H9 (cell line): ENCODE measurements around the gene ITGBL1. TPM values are rescaled to one million over a fixed set of nuclear protein-coding genes. Genes with fewer than 3 reads are reported as not detected.

Experiments
- DNase-seq: peaks from one replicate; pipeline ENCODE4 v3.0.0-alpha.2; 2017
- H2AFZ ChIP-seq: one replicate; pipeline ENCODE4 v1.6.1; 2013; ENCODE audit warnings: mild to moderate bottlenecking, low read length, control low read depth, moderate library complexity
- H2AK5ac ChIP-seq: 2 replicates; pipeline ENCODE4 v1.6.1; 2013; ENCODE audit warnings: low read length, control low read depth, mixed read lengths; ENCODE audit not compliant: insufficient read length
- H2BK120ac ChIP-seq: one replicate; pipeline ENCODE4 v1.6.1; 2013; ENCODE audit warnings: low read depth, mild to moderate bottlenecking, low read length, control low read depth, inconsistent platforms; ENCODE audit not compliant: poor library complexity, severe bottlenecking
- H2BK12ac ChIP-seq: 2 replicates; pipeline ENCODE4 v1.6.1; 2013; ENCODE audit warnings: low read length, control low read depth, mixed read lengths, low read depth; ENCODE audit not compliant: insufficient read length
- H2BK15ac ChIP-seq: 2 replicates; pipeline ENCODE4 v1.6.1; 2013; ENCODE audit warnings: low read depth, low read length, control low read depth
- H2BK20ac ChIP-seq: one replicate; pipeline ENCODE4 v1.6.1; 2013; ENCODE audit warnings: low read depth, mild to moderate bottlenecking, low read length, control low read depth, inconsistent platforms; ENCODE audit not compliant: poor library complexity, severe bottlenecking
- H2BK5ac ChIP-seq: 2 replicates; pipeline ENCODE4 v1.6.1; 2013; ENCODE audit warnings: low read length, control low read depth, mixed read lengths; ENCODE audit not compliant: insufficient read length
- H3K14ac ChIP-seq: 2 replicates; pipeline ENCODE4 v1.6.1; 2013; ENCODE audit warnings: low read length, control low read depth; ENCODE audit not compliant: insufficient read depth
- H3K18ac ChIP-seq: 2 replicates; pipeline ENCODE4 v1.6.1; 2013; ENCODE audit warnings: low read depth, mild to moderate bottlenecking, mixed read lengths, low read length, control low read depth; ENCODE audit not compliant: insufficient read length
- H3K23ac ChIP-seq: 2 replicates; pipeline ENCODE4 v1.6.1; 2013; ENCODE audit warnings: low read length, control low read depth, mixed read lengths, low read depth; ENCODE audit not compliant: insufficient read length
- H3K23me2 ChIP-seq: 2 replicates; pipeline ENCODE4 v1.6.1; 2013; ENCODE audit warnings: low read depth, mild to moderate bottlenecking, mixed read lengths, low read length, control low read depth; ENCODE audit not compliant: insufficient read length, poor library complexity, severe bottlenecking
- H3K27ac ChIP-seq: 2 replicates; pipeline ENCODE4 v1.5.1; 2013; ENCODE audit warnings: low read length, control low read depth, mixed read lengths, low read depth; ENCODE audit not compliant: insufficient read length
- H3K27me3 ChIP-seq: 2 replicates; pipeline ENCODE4 v1.6.1; 2013; ENCODE audit warnings: low read length, control low read depth, inconsistent platforms; ENCODE audit not compliant: insufficient read depth
- H3K4ac ChIP-seq: 2 replicates; pipeline ENCODE4 v1.6.1; 2013; ENCODE audit warnings: low read depth, mild to moderate bottlenecking, control low read depth, inconsistent platforms, low read length, moderate library complexity
- H3K4me1 ChIP-seq: 2 replicates; pipeline ENCODE4 v1.6.1; 2013; ENCODE audit warnings: low read length, control low read depth, inconsistent platforms; ENCODE audit not compliant: insufficient read depth
- H3K4me2 ChIP-seq: 2 replicates; pipeline ENCODE4 v1.6.1; 2013; ENCODE audit warnings: low read length, control low read depth, mixed read lengths; ENCODE audit not compliant: insufficient read length, insufficient read depth
- H3K56ac ChIP-seq: 2 replicates; pipeline ENCODE4 v1.6.1; 2013; ENCODE audit warnings: low read depth, mild to moderate bottlenecking, mixed read lengths, low read length, control low read depth; ENCODE audit not compliant: insufficient read length
- H3K79me1 ChIP-seq: 2 replicates; pipeline ENCODE4 v1.6.1; 2013; ENCODE audit warnings: low read depth, mild to moderate bottlenecking, moderate library complexity, low read length, control low read depth, inconsistent platforms; ENCODE audit not compliant: insufficient read depth, poor library complexity, severe bottlenecking
- H3K79me2 ChIP-seq: 2 replicates; pipeline ENCODE4 v1.6.1; 2013; ENCODE audit warnings: low read length, control low read depth, inconsistent platforms; ENCODE audit not compliant: insufficient read depth
- H3K9ac ChIP-seq: 2 replicates; pipeline ENCODE4 v1.6.1; 2013; ENCODE audit warnings: low read length, control low read depth, mixed read lengths; ENCODE audit not compliant: insufficient read length; ENCODE audit errors: extremely low read depth
- H3K9me3 ChIP-seq: one replicate; pipeline ENCODE4 v1.6.1; 2013; ENCODE audit warnings: low read depth, low read length, inconsistent platforms; ENCODE audit not compliant: control insufficient read depth
- H3T11ph ChIP-seq: one replicate; pipeline ENCODE4 v1.6.1; 2013; ENCODE audit warnings: mild to moderate bottlenecking, low read length, control low read depth, inconsistent platforms
- H4K20me1 ChIP-seq: one replicate; pipeline ENCODE4 v1.6.1; 2013; ENCODE audit not compliant: control insufficient read depth, insufficient read length, insufficient read depth
- H4K5ac ChIP-seq: 2 replicates; pipeline ENCODE4 v1.6.1; 2013; ENCODE audit warnings: low read depth, mild to moderate bottlenecking, mixed read lengths, low read length, control low read depth; ENCODE audit not compliant: insufficient read length
- H4K8ac ChIP-seq: replicated peaks from 2 replicates; pipeline ENCODE4 v1.6.1; 2013; ENCODE audit warnings: low read length, control low read depth, mixed read lengths, low read depth; ENCODE audit not compliant: insufficient read length
- H4K91ac ChIP-seq: 2 replicates; pipeline ENCODE4 v1.6.1; 2013; ENCODE audit warnings: low read depth, mild to moderate bottlenecking, moderate library complexity, mixed read lengths, low read length, control low read depth; ENCODE audit not compliant: insufficient read length
- H3K27ac Mint-ChIP-seq, 3 experiments: 2 replicates in 2 of 3; 3 replicates in 1 of 3; pipeline ENCODE4 v1.8.0; 2020 to 2021; ENCODE audit warnings: mixed read lengths in 3 of 3, mild to moderate bottlenecking in 1 of 3, moderate library complexity in 1 of 3
- H3K27me3 Mint-ChIP-seq: 2 replicates; pipeline ENCODE4 v1.8.0; 2021; ENCODE audit warnings: low read depth, mild to moderate bottlenecking, moderate library complexity, mixed read lengths
- H3K36me3 Mint-ChIP-seq, 3 experiments: 2 replicates in 2 of 3; 3 replicates in 1 of 3; pipeline ENCODE4 v1.8.0; 2020 to 2021; ENCODE audit warnings: low read depth in 3 of 3, mixed read lengths in 3 of 3; ENCODE audit not compliant: insufficient read depth in 1 of 3
- H3K4me1 Mint-ChIP-seq, 2 experiments: 2 replicates each; pipeline ENCODE4 v1.8.0; 2020; ENCODE audit warnings: mixed read lengths in 2 of 2
- H3K4me3 Mint-ChIP-seq, 2 experiments: 2 replicates in 1 of 2; 3 replicates in 1 of 2; pipeline ENCODE4 v1.8.0; 2020 to 2021; ENCODE audit warnings: mild to moderate bottlenecking in 2 of 2, mixed read lengths in 2 of 2, moderate library complexity in 1 of 2
- H3K9me3 Mint-ChIP-seq, 2 experiments: 2 replicates in 1 of 2; 3 replicates in 1 of 2; pipeline ENCODE4 v1.8.0; 2020; ENCODE audit warnings: mild to moderate bottlenecking in 2 of 2, mixed read lengths in 2 of 2, moderate library complexity in 1 of 2
- CTCF ChIP-seq: fragments of 200-600 bp; sonication (generic); conservative IDR thresholded peaks from 3 replicates; pipeline ENCODE4 v1.8.0; 2021; ENCODE audit warnings: antibody characterized with exemption, mild to moderate bottlenecking
- WGBS: extraction: QIAGEN DNeasy Blood & Tissue Kit; methylation state at CpG from one replicate; pipeline ENCODE4 v1.1.7; 2013; ENCODE audit warnings: missing lambda C conversion rate, low lambda C conversion rate, mixed read lengths; ENCODE audit not compliant: insufficient read length; ENCODE audit errors: extremely low coverage; 5-methylcytosine and 5-hydroxymethylcytosine counted together
- total RNA-seq: library from RNA; stranded (reverse); gene quantifications from 2 replicates; pipeline ENCODE4 v1.2.1, GENCODE V29; 2021

Gene ITGBL1
- total RNA-seq, 1 experiment from 2014 or later, result not detected

- H3K79me1 ChIP-seq, result no peaks in the 10 kb centered on the region
- no peaks in the 10 kb centered on the region for H3K23me2 ChIP-seq
- no peak overlapping the region for H3K27ac Mint-ChIP-seq
- no peaks in the 10 kb centered on the region for H3K4me1 ChIP-seq
- no peak overlapping the region for H3K4ac ChIP-seq
- no peaks in the 10 kb centered on the region for H3K79me2 ChIP-seq
- H2BK20ac ChIP-seq, result no peak overlapping the region
- no peak overlapping the region for H3K18ac ChIP-seq
- H4K20me1 ChIP-seq, result no peaks in the 10 kb centered on the region
- no peak overlapping the region for H3K23ac ChIP-seq
- no peaks in the 10 kb centered on the region for H3K9me3 Mint-ChIP-seq
- no CpG with 5 or more reads among the region's 1 CpG for WGBS
- H2BK15ac ChIP-seq, result no peak overlapping the region
- H4K8ac ChIP-seq, result no peak overlapping the region
- H2AK5ac ChIP-seq, result no peak overlapping the region
- H2AFZ ChIP-seq, result no peak overlapping the region
- no peaks in the 10 kb centered on the region for H3K36me3 Mint-ChIP-seq
- no peak overlapping the region for H3K56ac ChIP-seq
- H3K9me3 ChIP-seq, result no peaks in the 10 kb centered on the region
- no peak overlapping the region for H4K5ac ChIP-seq
- H2BK12ac ChIP-seq, result no peak overlapping the region
- no peak overlapping the region for H2BK120ac ChIP-seq
- H3K4me2 ChIP-seq, result no peak overlapping the region
- TF ChIP-seq CTCF, result no peak
- no peak overlapping the region for H3K9ac ChIP-seq
- DNase-seq, result no peak
- H3K27me3 ChIP-seq, result no peaks in the 10 kb centered on the region
- no peak overlapping the region for H2BK5ac ChIP-seq
- no peaks in the 10 kb centered on the region for H3K4me1 Mint-ChIP-seq
- no peak overlapping the region for H3K14ac ChIP-seq
- H3K27me3 Mint-ChIP-seq, result no peaks in the 10 kb centered on the region; the same call in 1 of the 2 replicates
- no peak overlapping the region for H4K91ac ChIP-seq
- no peak overlapping the region for H3K4me3 Mint-ChIP-seq
- no peak overlapping the region for H3K27ac ChIP-seq
- H3T11ph ChIP-seq, result no peak overlapping the region
Measured at GRCh38 chr13:101645871-101646270, 193.4 kb downstream of the ITGBL1 start.
